ENCODE results near the gene DAPK1. TPM values are rescaled to one million over a fixed set of nuclear protein-coding genes. Genes with fewer than 3 reads are reported as not detected.

Gene DAPK1
- polyA plus RNA-seq, 1 donor: 20.6 TPM

GRCh38 chr9:87712801-87713277 is 215.2 kb downstream of the DAPK1 start:
- DNase-seq (ENCODE audit: low read depth): no peak

GRCh38 chr9:87713278-87713987 is 215.8 kb downstream of the DAPK1 start:
- no peak for DNase-seq (ENCODE audit: low read depth)

- DNase-seq (ENCODE audit: low read depth): no peak
These were observed 216.3 kb downstream of the DAPK1 start for GRCh38 chr9:87713988-87714330.

- DNase-seq (ENCODE audit: low read depth): no peak
These were observed 217.2 kb downstream of the DAPK1 start for GRCh38 chr9:87714819-87715218.

- DNase-seq (ENCODE audit: low read depth): no peak
These were observed 218.5 kb downstream of the DAPK1 start for GRCh38 chr9:87716141-87716540.

GRCh38 chr9:87717456-87717855 is 219.8 kb downstream of the DAPK1 start:
- no peak for DNase-seq (ENCODE audit: low read depth)

GRCh38 chr9:87718231-87718630 is 220.6 kb downstream of the DAPK1 start:
- no peak for DNase-seq (ENCODE audit: low read depth)

- DNase-seq (ENCODE audit: low read depth): no peak
These were observed 221.4 kb downstream of the DAPK1 start for GRCh38 chr9:87718852-87719612.

GRCh38 chr9:87720173-87720572 is 222.5 kb downstream of the DAPK1 start:
- DNase-seq (ENCODE audit: low read depth): no peak

GRCh38 chr9:87722393-87723088 is 224.9 kb downstream of the DAPK1 start:
- no peak for DNase-seq (ENCODE audit: low read depth)

- no peak for DNase-seq (ENCODE audit: low read depth)
These were observed 227.8 kb downstream of the DAPK1 start for GRCh38 chr9:87725356-87725899.

GRCh38 chr9:87725900-87726709 is 228.4 kb downstream of the DAPK1 start, which contains the start of gene CTSL:
CTSL (plus strand) TSS chr9:87726119; CDS start chr9:87727604, 1,485 bp downstream.
- no peak for DNase-seq (ENCODE audit: low read depth)

- DNase-seq (ENCODE audit: low read depth): no peak
These were observed 231.6 kb downstream of the DAPK1 start for GRCh38 chr9:87729246-87729645.

- no peak for DNase-seq (ENCODE audit: low read depth)
These were observed 233.7 kb downstream of the DAPK1 start for GRCh38 chr9:87731321-87731720.

GRCh38 chr9:87732344-87732743 is 234.7 kb downstream of the DAPK1 start:
- DNase-seq (ENCODE audit: low read depth): no peak

- DNase-seq (ENCODE audit: low read depth): no peak
These were observed 235.1 kb downstream of the DAPK1 start for GRCh38 chr9:87732756-87733155.

- no peak for DNase-seq (ENCODE audit: low read depth)
These were observed 235.8 kb downstream of the DAPK1 start for GRCh38 chr9:87733273-87734052.

- DNase-seq (ENCODE audit: low read depth): no peak
These were observed 236.4 kb downstream of the DAPK1 start for GRCh38 chr9:87734106-87734505.

- DNase-seq (ENCODE audit: low read depth): no peak
These were observed 241.9 kb downstream of the DAPK1 start for GRCh38 chr9:87739546-87739945.

GRCh38 chr9:87740209-87740608 is 242.5 kb downstream of the DAPK1 start:
- DNase-seq (ENCODE audit: low read depth): no peak

- DNase-seq (ENCODE audit: low read depth): no peak
These were observed 243.7 kb downstream of the DAPK1 start for GRCh38 chr9:87741326-87741725.
